HepG2 (cell line): Measurements from ENCODE around the gene MEGF10. TPM values are rescaled to one million over a fixed set of nuclear protein-coding genes. Genes with fewer than 3 reads are reported as not detected.

Experiments
- ATAC-seq: fragments of 200-7000 bp; cut with Tn5 transposase; 3 replicates; pipeline ENCODE4 v1.9.1; 2020; ENCODE audit warnings: mild to moderate bottlenecking, moderate library complexity
- BruUV-seq: library from RNA; stranded (reverse); fragments of 400-500 nt; replicated peaks from 2 replicates; lab custom pipeline; 2021; lab: Mats Ljungman, UMichigan
- CTCF ChIA-PET: fragments of 300-600 bp; formaldehyde crosslinking; extraction: SDS; loops from one replicate; lab custom pipeline; 2021; ENCODE audit warnings: low total read pairs, inconsistent platforms, low intra/inter-chr PET ratio; lab: Yijun Ruan, JAX
- POLR2A ChIA-PET: fragments of 350-600 bp; sonication (Branson Sonifier 250); formaldehyde crosslinking; loops from one replicate; lab custom pipeline; 2020; ENCODE audit warnings: antibody characterized with exemption, inconsistent platforms; lab: Yijun Ruan, JAX
- DNase-seq: peaks from one replicate; pipeline ENCODE4 v3.0.0-alpha.2; 2015; ENCODE audit warnings: low spot score
- FAIRE-seq: peaks from 3 replicates; lab custom pipeline; 2011; peaks lifted over from hg19 to GRCh38; lab: Jason Lieb, UNC
- H2AFZ ChIP-seq: one replicate; pipeline ENCODE4 v1.6.1; 2011; ENCODE audit warnings: low read length, inconsistent platforms
- H3K27ac ChIP-seq: fragments of 300-600 bp; 3 replicates; pipeline ENCODE4 v1.8.0; 2011; ENCODE audit warnings: mixed run types, mild to moderate bottlenecking, mixed read lengths, low read length, inconsistent platforms; ENCODE audit not compliant: insufficient read depth; ENCODE audit errors: extremely low read length
- H3K27me3 ChIP-seq, 2 experiments: fragments of 200-600 bp in 1 of 2; 2 replicates in 1 of 2; 3 replicates in 1 of 2; pipeline versions ENCODE4 v1.6.0 to v1.8.0; 2011; ENCODE audit warnings: low read length in 2 of 2, mild to moderate bottlenecking in 2 of 2, moderate library complexity in 2 of 2, inconsistent platforms in 1 of 2; ENCODE audit not compliant: insufficient read depth in 2 of 2, control insufficient read depth in 1 of 2
- H3K36me3 ChIP-seq, 2 experiments: fragments of 200-600 bp in 1 of 2; replicated peaks in 1 of 2; 2 replicates in 1 of 2; 3 replicates in 1 of 2; pipeline versions ENCODE4 v1.5.1 to v1.8.0; 2011; ENCODE audit warnings: low read length in 2 of 2, inconsistent platforms in 1 of 2; ENCODE audit not compliant: insufficient read depth in 2 of 2, control insufficient read depth in 1 of 2
- H3K4me1 ChIP-seq: 2 replicates; pipeline ENCODE4 v1.5.1; 2012; ENCODE audit warnings: low read length, inconsistent platforms; ENCODE audit not compliant: insufficient read depth
- H3K4me2 ChIP-seq: 2 replicates; pipeline ENCODE4 v1.6.0; 2011; ENCODE audit warnings: low read depth, low read length, inconsistent platforms
- H3K4me3 ChIP-seq, 3 experiments: fragments of 200-600 bp in 1 of 3; sonication (generic), shearing (Covaris generic) in 1 of 3; replicated peaks in 1 of 3; 2 replicates each; pipeline ENCODE4 v1.5.1; 2011 to 2016; ENCODE audit warnings: low read length in 3 of 3, inconsistent platforms in 2 of 3, low read depth in 2 of 3, mild to moderate bottlenecking in 2 of 3, control low read depth in 1 of 3, mixed read lengths in 1 of 3; ENCODE audit not compliant: insufficient read depth in 1 of 3
- H3K79me2 ChIP-seq: one replicate; pipeline ENCODE4 v1.6.1; 2011; ENCODE audit warnings: low read length, inconsistent platforms; ENCODE audit not compliant: insufficient read depth
- H3K9ac ChIP-seq: 2 replicates; pipeline ENCODE4 v1.6.0; 2011; ENCODE audit warnings: mild to moderate bottlenecking, low read depth, low read length, inconsistent platforms; ENCODE audit not compliant: insufficient read depth
- H3K9me3 ChIP-seq: 2 replicates; pipeline ENCODE4 v1.5.1; 2012; ENCODE audit warnings: mild to moderate bottlenecking, low read length
- H4K20me1 ChIP-seq: 2 replicates; pipeline ENCODE4 v1.6.0; 2011; ENCODE audit warnings: inconsistent platforms, mild to moderate bottlenecking, low read length, moderate library complexity; ENCODE audit not compliant: insufficient read depth
- GLI4 ChIP-seq: sonication (generic); formaldehyde crosslinking; IDR thresholded peaks from 2 replicates; pipeline ENCODE4 v1.5.1; 2020; ENCODE audit warnings: missing genetic modification reagents, mild to moderate bottlenecking, moderate library complexity, borderline replicate concordance
- TAF15 ChIP-seq: fragments of 200-400 bp; formaldehyde crosslinking; IDR thresholded peaks from one replicate; pipeline ENCODE4 v1.6.1; 2018; ENCODE audit warnings: mild to moderate bottlenecking, low read depth, low read length; ENCODE audit not compliant: poor library complexity, severe bottlenecking
- TCF12 ChIP-seq, 2 experiments: fragments of 450-650 bp in 1 of 2; sonication (generic) in 1 of 2; formaldehyde crosslinking in 1 of 2; IDR thresholded peaks; 2 replicates each; pipeline versions ENCODE4 v1.6.1 to v1.8.0; 2017 to 2022; ENCODE audit warnings: antibody characterized with exemption in 1 of 2, mild to moderate bottlenecking in 1 of 2, missing genetic modification reagents in 1 of 2, moderate library complexity in 1 of 2
- ZBTB20 ChIP-seq: sonication (generic); formaldehyde crosslinking; IDR thresholded peaks from 2 replicates; pipeline ENCODE4 v1.8.1; 2023; ENCODE audit warnings: missing genetic modification reagents, low read depth, mild to moderate bottlenecking, borderline replicate concordance
- ZMYM4 ChIP-seq: sonication (generic); formaldehyde crosslinking; IDR thresholded peaks from 2 replicates; pipeline ENCODE4 v1.8.1; 2023; ENCODE audit warnings: mild to moderate bottlenecking, missing genetic modification reagents
- ZNF333 ChIP-seq: sonication (generic); formaldehyde crosslinking; IDR thresholded peaks from 2 replicates; pipeline ENCODE4 v1.4.0; 2020; ENCODE audit warnings: mild to moderate bottlenecking, missing genetic modification reagents, borderline replicate concordance
- ZNF569 ChIP-seq: sonication (generic); formaldehyde crosslinking; IDR thresholded peaks from 2 replicates; pipeline ENCODE4 v1.5.0; 2020; ENCODE audit warnings: mild to moderate bottlenecking, missing genetic modification reagents, moderate library complexity, borderline replicate concordance
- ZNF777 ChIP-seq: sonication (generic); formaldehyde crosslinking; IDR thresholded peaks from 2 replicates; pipeline ENCODE4 v1.4.0; 2020; ENCODE audit warnings: missing genetic modification reagents
- ZNF788 ChIP-seq: sonication (generic); formaldehyde crosslinking; IDR thresholded peaks from 2 replicates; pipeline ENCODE4 v1.5.0; 2020; ENCODE audit warnings: mild to moderate bottlenecking, missing genetic modification reagents, borderline replicate concordance
- WGBS: methylation state at CpG from one replicate; pipeline ENCODE4 v1.1.6; 2017; ENCODE audit warnings: low lambda C conversion rate; 5-methylcytosine and 5-hydroxymethylcytosine counted together
- in situ Hi-C: cut with HindIII; loops from 2 replicates; pipeline ENCODE4 v1.10.0; 2017; ENCODE audit warnings: low pct_unique_long_range_greater_than_20kb; ENCODE audit not compliant: extremely low pct_ligation_motif_present
- intact Hi-C: fragments of 100-400 bp; cut with micrococcal nuclease; formaldehyde crosslinking; loops from one replicate; pipeline ENCODE4 v1.10.0; 2022; ENCODE audit not compliant: unreplicated experiment
- polyA plus RNA-seq, 8 experiments: library from polyadenylated mRNA; depleted of rRNA in 3 of 8; stranded (reverse) in 7 of 8; unstranded in 1 of 8; fragments of >200 nt; fragmentation: Illumina TruSeq in 4 of 8; extraction: Trizol in 4 of 8; gene quantifications; 2 replicates each; pipeline versions ENCODE4 v1.2.1 to v1.2.3, GENCODE V29; 2011 to 2016; ENCODE audit warnings: low read depth in 4 of 8, missing spikeins in 1 of 8, mixed read lengths in 1 of 8; ENCODE audit not compliant: insufficient read depth in 1 of 8
- total RNA-seq, 5 experiments: library from RNA; depleted of rRNA; stranded (reverse); fragments of >200 nt; fragmentation: Illumina TruSeq; extraction: Trizol; gene quantifications; 2 replicates each; pipeline ENCODE4 v1.2.3, GENCODE V29; 2016; ENCODE audit warnings: low read depth in 1 of 5
- TF ChIP-seq, protein P1 (sequence below): sonication (generic); formaldehyde crosslinking; IDR thresholded peaks from 2 replicates; pipeline ENCODE4 v1.5.0; 2020; ENCODE audit warnings: missing genetic modification reagents, mild to moderate bottlenecking, borderline replicate concordance
- TF ChIP-seq, protein P2 (sequence below): sonication (generic); formaldehyde crosslinking; IDR thresholded peaks from 2 replicates; pipeline ENCODE4 v1.8.0; 2022; ENCODE audit warnings: mild to moderate bottlenecking, missing genetic modification reagents
- TF ChIP-seq, protein P3 (sequence below): sonication (generic); formaldehyde crosslinking; IDR thresholded peaks from 2 replicates; pipeline ENCODE4 v1.4.0; 2020; ENCODE audit warnings: mild to moderate bottlenecking, missing genetic modification reagents
- TF ChIP-seq, protein P4 (sequence below): sonication (generic); formaldehyde crosslinking; IDR thresholded peaks from 2 replicates; pipeline ENCODE4 v1.8.1; 2023; ENCODE audit warnings: mild to moderate bottlenecking, moderate library complexity, missing genetic modification reagents

Gene MEGF10
- total and polyA plus RNA-seq, 2 of the 13 experiments (the other 11 are each of a cell fraction or from before 2014, with no cell fraction given): not detected

DNA sequence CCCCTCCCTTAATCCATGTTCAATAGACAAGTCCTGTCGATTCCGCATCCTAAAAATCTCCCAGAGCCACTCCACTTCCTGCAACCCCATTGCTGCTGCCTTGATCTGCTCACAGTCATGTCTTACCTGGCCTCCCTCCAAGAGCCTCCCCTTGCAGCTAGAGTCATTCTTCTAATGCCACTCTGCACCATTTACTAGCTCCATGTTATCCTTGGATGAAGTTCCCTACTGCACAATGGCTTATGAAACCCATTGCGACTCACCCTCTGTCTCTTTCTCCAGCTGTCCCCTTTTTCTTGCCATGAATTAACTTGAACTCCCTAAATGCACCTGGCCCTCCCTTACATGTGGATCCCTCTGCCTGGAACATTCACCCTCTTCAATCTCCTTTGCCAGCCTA, 39.5 kb downstream of the MEGF10 start:
- POLR2A ChIA-PET: no interaction called here
- no peak for FAIRE-seq

More for the DNA sequence above, 39.5 kb downstream of the MEGF10 start:
- in situ Hi-C loops (no loop called here), intact Hi-C loops (no loop called here)
- no peaks in the 10 kb centered on the region for H4K20me1 ChIP-seq
- no peak overlapping the region for H3K27ac ChIP-seq
- CTCF ChIA-PET: no interaction called here
- no peak overlapping the region for H3K9ac ChIP-seq
- no peaks in the 10 kb centered on the region for H3K79me2 ChIP-seq
- no peaks in the 10 kb centered on the region for H3K9me3 ChIP-seq
- no TSS peak for BruUV-seq
- 5% methylated on average over 3 of the region's 3 CpGs for WGBS
- no peak for TF ChIP-seq GLI4
- TF ChIP-seq, protein P1, sequence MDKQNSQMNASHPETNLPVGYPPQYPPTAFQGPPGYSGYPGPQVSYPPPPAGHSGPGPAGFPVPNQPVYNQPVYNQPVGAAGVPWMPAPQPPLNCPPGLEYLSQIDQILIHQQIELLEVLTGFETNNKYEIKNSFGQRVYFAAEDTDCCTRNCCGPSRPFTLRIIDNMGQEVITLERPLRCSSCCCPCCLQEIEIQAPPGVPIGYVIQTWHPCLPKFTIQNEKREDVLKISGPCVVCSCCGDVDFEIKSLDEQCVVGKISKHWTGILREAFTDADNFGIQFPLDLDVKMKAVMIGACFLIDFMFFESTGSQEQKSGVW: no peak
- TF ChIP-seq, protein P2, sequence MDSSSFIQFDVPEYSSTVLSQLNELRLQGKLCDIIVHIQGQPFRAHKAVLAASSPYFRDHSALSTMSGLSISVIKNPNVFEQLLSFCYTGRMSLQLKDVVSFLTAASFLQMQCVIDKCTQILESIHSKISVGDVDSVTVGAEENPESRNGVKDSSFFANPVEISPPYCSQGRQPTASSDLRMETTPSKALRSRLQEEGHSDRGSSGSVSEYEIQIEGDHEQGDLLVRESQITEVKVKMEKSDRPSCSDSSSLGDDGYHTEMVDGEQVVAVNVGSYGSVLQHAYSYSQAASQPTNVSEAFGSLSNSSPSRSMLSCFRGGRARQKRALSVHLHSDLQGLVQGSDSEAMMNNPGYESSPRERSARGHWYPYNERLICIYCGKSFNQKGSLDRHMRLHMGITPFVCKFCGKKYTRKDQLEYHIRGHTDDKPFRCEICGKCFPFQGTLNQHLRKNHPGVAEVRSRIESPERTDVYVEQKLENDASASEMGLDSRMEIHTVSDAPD (CRISPR knock-in tag): no peak
- TF ChIP-seq ZMYM4 (CRISPR knock-in tag): no peak
- TF ChIP-seq TCF12 (IDR thresholded peaks at IDR 0.05): no peak
- no peak for TF ChIP-seq TCF12 (CRISPR knock-in tag; IDR thresholded peaks at IDR 0.05)
- no peak for TF ChIP-seq ZNF333 (CRISPR knock-in tag)
- no peak for TF ChIP-seq ZNF777 (CRISPR knock-in tag)
- no peak for TF ChIP-seq ZNF569
- TF ChIP-seq, protein P3, sequence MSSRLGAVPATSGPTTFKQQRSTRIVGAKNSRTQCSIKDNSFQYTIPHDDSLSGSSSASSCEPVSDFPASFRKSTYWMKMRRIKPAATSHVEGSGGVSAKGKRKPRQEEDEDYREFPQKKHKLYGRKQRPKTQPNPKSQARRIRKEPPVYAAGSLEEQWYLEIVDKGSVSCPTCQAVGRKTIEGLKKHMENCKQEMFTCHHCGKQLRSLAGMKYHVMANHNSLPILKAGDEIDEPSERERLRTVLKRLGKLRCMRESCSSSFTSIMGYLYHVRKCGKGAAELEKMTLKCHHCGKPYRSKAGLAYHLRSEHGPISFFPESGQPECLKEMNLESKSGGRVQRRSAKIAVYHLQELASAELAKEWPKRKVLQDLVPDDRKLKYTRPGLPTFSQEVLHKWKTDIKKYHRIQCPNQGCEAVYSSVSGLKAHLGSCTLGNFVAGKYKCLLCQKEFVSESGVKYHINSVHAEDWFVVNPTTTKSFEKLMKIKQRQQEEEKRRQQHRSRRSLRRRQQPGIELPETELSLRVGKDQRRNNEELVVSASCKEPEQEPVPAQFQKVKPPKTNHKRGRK (CRISPR knock-in tag): no peak
- no peak for TF ChIP-seq ZBTB20 (CRISPR knock-in tag)
- no peak for TF ChIP-seq ZNF788 (CRISPR knock-in tag)
- TF ChIP-seq, protein P4, sequence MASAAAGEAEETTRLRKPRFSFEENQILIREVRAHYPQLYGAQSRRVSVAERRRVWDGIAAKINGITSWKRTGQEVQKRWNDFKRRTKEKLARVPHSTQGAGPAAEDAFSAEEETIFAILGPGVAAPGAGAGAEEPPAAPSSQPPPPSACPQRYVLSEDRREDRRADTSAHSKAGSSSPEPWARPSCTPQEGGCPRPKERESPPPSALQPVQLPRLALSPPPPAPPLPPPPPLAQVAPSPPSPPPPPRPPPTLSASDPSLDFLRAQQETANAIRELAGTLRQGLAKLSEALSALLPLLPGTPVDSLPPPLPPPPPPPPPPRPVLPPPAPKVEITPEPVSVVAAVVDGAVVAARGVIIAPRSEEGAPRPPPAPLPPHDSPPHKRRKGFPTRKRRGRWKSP (CRISPR knock-in tag): no peak
- no peak for TF ChIP-seq TAF15
- no peak overlapping the region for H3K4me3 ChIP-seq
- DNase-seq (no peak), ATAC-seq (no peak)
- H3K36me3 ChIP-seq: no peaks in the 10 kb centered on the region
- H2AFZ ChIP-seq: no peak overlapping the region
- H3K27me3 ChIP-seq: no peaks in the 10 kb centered on the region; a peak in 1 of 5 replicates
- H3K4me2 ChIP-seq: no peak overlapping the region
- no peaks in the 10 kb centered on the region for H3K4me1 ChIP-seq
